ENCODE data around the gene LIPA. TPM values are rescaled to one million over a fixed set of nuclear protein-coding genes. Genes with fewer than 3 reads are reported as not detected.

The LIPA gene
- total RNA-seq, 2 donors from 2014 or later = 25.6 to 37.2 TPM

DNA sequence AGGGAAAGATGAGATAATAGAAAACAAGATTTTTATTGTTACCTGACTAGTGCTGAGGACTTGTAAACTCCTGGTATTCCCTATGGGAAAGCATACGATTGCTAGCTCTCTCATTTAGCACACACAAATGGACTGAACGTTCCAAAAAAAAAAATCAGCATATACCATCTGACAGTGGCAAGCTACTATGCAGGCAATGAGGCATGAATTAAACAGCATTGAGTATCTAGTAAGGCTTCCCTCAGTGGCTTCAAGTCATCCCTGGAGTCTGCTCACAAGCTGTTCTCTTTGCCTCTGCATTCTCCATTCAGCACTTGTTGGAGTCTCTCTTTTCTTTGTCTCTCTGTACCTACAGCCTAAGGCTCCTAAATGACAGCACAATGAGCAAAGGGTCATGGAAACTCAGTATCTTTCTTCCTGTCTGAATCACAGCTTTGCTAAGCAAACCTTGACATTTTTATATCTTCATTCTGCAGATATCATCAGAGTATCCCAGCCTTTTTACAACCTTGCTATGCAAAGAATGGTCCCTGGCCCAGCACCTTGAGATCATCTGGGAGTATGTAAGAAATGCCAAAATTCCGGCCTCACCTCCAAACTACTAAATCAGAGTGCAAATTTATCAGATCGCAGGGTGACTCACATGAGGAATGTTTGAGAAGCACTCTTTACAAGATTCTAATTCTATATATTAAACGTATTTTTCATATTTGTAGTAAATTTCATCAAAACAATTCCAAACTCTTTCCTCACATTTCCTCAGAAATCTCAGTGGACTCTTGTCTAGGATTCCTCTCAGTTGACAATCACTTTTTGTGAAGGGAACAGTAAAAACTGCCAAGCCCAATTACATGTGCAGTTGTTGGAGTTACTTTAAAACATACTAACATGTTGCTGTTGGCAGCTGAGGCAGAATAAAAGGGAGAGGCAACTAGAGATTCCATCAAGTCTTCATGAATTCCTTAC is 10.8 kb upstream of the LIPA start:
- H3K36me3 ChIP-seq = no peaks in the 10 kb centered on the region
- H3K4me3 ChIP-seq = no peak overlapping the region
- DNase-seq (ENCODE audit: low spot score) = peak; percentile 41
- 32% methylated on average over 5 of the region's 5 CpGs for WGBS
- TF ChIP-seq POLR2AphosphoS5 (IDR thresholded peaks at IDR 0.05) (peak; percentile 32), POLR2A (IDR thresholded peaks at IDR 0.05) (no peak)
- TF ChIP-seq, protein P1, sequence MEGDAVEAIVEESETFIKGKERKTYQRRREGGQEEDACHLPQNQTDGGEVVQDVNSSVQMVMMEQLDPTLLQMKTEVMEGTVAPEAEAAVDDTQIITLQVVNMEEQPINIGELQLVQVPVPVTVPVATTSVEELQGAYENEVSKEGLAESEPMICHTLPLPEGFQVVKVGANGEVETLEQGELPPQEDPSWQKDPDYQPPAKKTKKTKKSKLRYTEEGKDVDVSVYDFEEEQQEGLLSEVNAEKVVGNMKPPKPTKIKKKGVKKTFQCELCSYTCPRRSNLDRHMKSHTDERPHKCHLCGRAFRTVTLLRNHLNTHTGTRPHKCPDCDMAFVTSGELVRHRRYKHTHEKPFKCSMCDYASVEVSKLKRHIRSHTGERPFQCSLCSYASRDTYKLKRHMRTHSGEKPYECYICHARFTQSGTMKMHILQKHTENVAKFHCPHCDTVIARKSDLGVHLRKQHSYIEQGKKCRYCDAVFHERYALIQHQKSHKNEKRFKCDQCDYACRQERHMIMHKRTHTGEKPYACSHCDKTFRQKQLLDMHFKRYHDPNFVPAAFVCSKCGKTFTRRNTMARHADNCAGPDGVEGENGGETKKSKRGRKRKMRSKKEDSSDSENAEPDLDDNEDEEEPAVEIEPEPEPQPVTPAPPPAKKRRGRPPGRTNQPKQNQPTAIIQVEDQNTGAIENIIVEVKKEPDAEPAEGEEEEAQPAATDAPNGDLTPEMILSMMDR (IDR thresholded peaks at IDR 0.05) = no peak
- no peaks in the 10 kb centered on the region for H3K27me3 ChIP-seq (replicated peaks; ENCODE audit: insufficient read depth)
- intact Hi-C loops (cut with DNase I) = loop anchor here (2.0 kb wide), 1 partner anchor 14 kb away; no protein-coding TSS in a partner anchor
- peaks cover 10% of the 10 kb centered on the region for H3K4me1 ChIP-seq (replicated peaks)
- H3K27ac ChIP-seq = peak overlapping the region in 1 of 2 donors; percentile 15
- H3K9me3 ChIP-seq = no peaks in the 10 kb centered on the region

DNA sequence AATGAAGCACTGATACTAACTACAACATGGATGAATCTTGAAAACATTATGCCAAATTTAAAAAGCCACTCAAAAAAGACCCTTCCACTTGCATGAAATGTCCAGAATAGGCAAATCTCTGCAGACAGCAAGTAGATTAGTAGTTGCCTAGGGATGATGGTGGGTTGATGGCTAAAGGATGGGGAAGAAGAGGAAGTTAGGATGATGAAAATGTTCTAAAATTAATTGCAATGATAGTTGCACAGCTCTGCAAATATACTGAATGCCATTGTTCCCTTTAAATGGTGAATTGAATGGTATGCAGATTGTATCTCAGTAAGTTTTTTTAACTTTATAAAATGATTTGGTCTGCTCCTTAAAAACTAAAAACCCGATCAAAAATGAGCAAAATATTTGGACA is 7.3 kb upstream of the LIPA start:
- Histone ChIP-seq H3K9me3 (no peaks in the 10 kb centered on the region), H3K36me3 (no peaks in the 10 kb centered on the region), H3K4me3 (no peak overlapping the region), H3K4me1 (replicated peaks) (peaks cover 10% of the 10 kb centered on the region), H3K27me3 (replicated peaks; ENCODE audit: insufficient read depth) (no peaks in the 10 kb centered on the region), H3K27ac (no peak overlapping the region)
- intact Hi-C loops (cut with DNase I) = loop anchor here (10.0 kb wide), 1 partner anchor 306 kb away; no protein-coding TSS in a partner anchor
- TF ChIP-seq POLR2A (IDR thresholded peaks at IDR 0.05) (no peak), POLR2AphosphoS5 (IDR thresholded peaks at IDR 0.05) (no peak)
- TF ChIP-seq, protein P1 (IDR thresholded peaks at IDR 0.05) = no peak
- DNase-seq (ENCODE audit: low spot score) = no peak
- 26% methylated on average over 1 of the region's 1 CpG for WGBS

DNA sequence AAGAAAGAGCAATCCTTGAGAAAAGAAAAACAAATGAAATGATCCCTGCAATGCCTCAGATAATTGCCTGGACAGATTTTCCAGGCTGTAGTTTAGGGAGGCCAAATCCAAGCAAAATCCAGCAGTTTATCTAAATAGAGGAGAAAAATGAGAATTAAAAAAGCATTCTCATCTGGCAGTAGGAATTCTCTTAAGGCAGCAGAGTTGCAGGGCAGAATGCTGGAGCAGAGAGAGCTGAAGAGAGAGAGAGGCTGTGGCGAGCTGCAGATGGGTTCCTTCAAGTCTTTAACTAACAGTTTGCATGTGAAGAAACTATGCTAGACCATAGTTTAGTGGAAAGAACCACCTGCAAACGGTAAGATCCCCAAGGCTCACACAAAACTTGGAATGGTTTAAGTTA is 6.0 kb upstream of the LIPA start:
- intact Hi-C loops (cut with DNase I) = loop anchor here (10.0 kb wide), 1 partner anchor 307 kb away; no protein-coding TSS in a partner anchor
- peaks cover 6% of the 10 kb centered on the region for H3K4me1 ChIP-seq (replicated peaks)
- no peak overlapping the region for H3K27ac ChIP-seq
- no peak for DNase-seq (ENCODE audit: low spot score)
- H3K9me3 ChIP-seq = no peaks in the 10 kb centered on the region
- H3K4me3 ChIP-seq = no peak overlapping the region
- WGBS = 23% methylated on average over 2 of the region's 2 CpGs
- no peaks in the 10 kb centered on the region for H3K36me3 ChIP-seq
- H3K27me3 ChIP-seq (replicated peaks; ENCODE audit: insufficient read depth) = no peaks in the 10 kb centered on the region
- TF ChIP-seq, protein P1 (IDR thresholded peaks at IDR 0.05) = no peak
- no peak for TF ChIP-seq POLR2AphosphoS5 (IDR thresholded peaks at IDR 0.05)
- TF ChIP-seq POLR2A (IDR thresholded peaks at IDR 0.05) = no peak

DNA sequence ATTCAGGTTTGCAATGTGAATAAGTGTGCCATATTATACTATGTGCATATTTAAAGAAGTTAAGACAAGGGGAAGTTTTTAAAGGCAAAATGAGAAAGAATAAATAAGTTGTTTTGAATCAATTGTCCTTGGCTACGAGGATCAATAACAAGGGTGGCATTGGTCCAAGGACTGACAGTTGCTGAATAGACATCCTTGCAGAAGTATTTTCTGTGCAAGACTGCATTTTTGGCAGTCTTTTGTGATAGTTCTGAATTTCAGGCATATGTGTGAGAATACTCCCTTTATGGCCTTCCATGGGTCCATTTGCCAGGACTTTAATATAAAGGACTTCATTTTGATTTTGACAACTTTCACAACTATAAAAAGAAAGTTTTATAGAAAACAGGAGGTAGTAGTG is 5.4 kb upstream of the LIPA start:
- intact Hi-C loops (cut with DNase I) = loop anchor here (10.0 kb wide), 1 partner anchor 308 kb away; no protein-coding TSS in a partner anchor
- 70% methylated on average over 1 of the region's 1 CpG for WGBS
- Histone ChIP-seq H3K4me3 (no peak overlapping the region), H3K36me3 (no peaks in the 10 kb centered on the region), H3K27me3 (replicated peaks; ENCODE audit: insufficient read depth) (no peaks in the 10 kb centered on the region), H3K9me3 (no peaks in the 10 kb centered on the region), H3K27ac (no peak overlapping the region), H3K4me1 (replicated peaks) (peaks cover 2% of the 10 kb centered on the region)
- no peak for TF ChIP-seq POLR2A (IDR thresholded peaks at IDR 0.05)
- TF ChIP-seq, protein P1 (IDR thresholded peaks at IDR 0.05) = no peak
- TF ChIP-seq POLR2AphosphoS5 (IDR thresholded peaks at IDR 0.05) = no peak
- DNase-seq (ENCODE audit: low spot score) = no peak
